IPS DF 4.7 (cell line): ENCODE results near the gene NSD1.
"Not testable (repeated sequence)": the region's sequence is repeated elsewhere in the genome, so short reads cannot be mapped to it uniquely, and the experiment has no call there.

ENCODE experiments used
- DNase-seq: peaks from one replicate; pipeline ENCODE4 v3.0.0-alpha.2; 2013; ENCODE audit warnings: low spot score; ENCODE audit errors: extremely low read depth

NSD1 gene

GRCh38 chr5:177328545-177329231 is 195.1 kb downstream of the NSD1 start:
- DNase-seq, result no peak

GRCh38 chr5:177329883-177330282 is 196.3 kb downstream of the NSD1 start:
- no peak for DNase-seq

- no peak for DNase-seq
Measured at GRCh38 chr5:177330991-177331842, 197.6 kb downstream of the NSD1 start.

DNA sequence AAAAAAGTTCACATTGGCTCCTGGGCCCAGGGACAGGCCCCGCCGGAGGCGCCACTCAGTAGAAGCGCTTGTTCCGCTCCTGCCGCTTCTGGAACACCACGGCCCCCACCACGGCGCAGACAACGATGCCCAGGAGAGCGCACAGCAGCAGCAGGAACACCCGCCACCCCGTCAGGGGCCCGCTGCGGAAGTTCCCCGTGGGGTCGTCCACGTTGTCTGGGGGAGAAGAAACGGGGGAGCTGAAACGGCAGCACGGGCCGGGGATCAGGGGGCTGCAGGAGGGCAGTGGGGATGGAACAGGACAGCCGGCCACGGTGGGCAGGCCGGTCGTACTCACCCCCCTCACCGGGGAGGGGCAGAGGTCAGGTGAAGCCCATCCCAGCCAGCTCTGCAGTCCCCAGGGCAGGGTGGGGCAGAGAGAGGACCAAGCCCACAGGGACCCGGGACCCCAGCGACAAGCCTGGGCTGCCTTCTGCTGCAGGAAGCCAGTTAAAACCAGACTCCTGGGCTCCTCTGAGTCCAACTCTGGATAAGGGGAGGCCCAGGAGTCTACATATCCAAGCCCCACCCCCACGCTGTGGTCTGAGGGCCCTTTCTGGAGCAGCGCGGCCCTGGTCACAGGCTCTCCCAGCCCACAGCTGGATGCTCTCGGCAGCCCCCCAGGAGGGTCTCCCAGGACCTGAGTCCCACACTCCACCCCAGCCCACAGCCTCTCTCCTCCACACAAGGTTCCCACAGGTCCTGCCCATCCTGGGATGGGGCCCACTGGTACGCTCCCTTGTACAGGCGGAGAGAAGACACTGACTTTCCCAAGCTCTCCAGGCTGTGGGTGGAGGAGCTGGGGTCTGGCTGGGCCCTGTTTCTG is 198.7 kb downstream of the NSD1 start:
- no peak for DNase-seq

- DNase-seq, result no peak
Measured at GRCh38 chr5:177332896-177333260, 199.3 kb downstream of the NSD1 start.

GRCh38 chr5:177333420-177334154 is 200.0 kb downstream of the NSD1 start:
- DNase-seq, result no peak

- no peak for DNase-seq
Measured at GRCh38 chr5:177334155-177334551, 200.6 kb downstream of the NSD1 start.

DNA sequence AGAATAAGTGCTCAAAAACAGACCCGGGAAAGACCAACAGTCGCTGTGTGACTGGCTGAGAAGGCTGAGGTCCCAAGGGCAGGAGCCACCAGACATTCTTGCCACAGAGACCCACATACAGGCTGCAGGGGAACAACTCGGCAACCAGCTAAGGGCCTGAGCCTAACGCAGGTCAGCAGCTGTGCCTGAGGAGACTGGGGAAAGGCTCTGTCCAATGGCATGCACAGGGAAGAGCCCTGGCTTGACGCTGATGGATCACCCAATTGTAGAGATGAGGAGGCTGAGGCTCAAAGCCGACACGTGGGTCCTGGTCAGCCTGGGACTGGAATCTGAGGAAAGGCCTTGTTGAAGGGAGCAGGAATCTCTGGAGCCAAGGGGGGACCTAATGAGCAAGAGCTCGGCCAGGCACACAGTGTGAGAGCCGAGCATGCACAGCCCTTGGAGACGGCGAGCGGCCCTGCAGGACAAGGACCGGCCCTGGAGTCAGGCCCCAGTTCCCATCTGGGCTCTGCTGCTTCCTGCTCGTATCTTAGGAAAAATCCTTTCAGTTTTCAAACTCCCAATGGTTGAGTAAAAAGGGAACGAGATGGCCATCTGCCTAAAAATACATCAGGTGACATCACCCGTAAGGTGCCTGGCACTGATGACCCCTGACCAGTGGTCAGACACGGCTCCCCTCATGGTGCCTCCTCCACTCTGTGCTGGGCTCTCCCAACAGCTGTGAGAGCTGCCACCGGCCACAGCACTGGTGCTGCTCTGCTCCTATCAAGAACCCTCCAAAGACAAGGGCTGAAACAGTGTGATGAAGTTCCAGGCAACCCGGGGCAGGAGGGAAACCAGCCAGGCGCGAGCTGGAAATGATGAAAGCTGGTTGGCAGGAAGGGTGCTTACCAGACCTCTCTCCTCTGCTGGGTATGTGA is 201.5 kb downstream of the NSD1 start:
- DNase-seq, result no peak

- DNase-seq, result no peak
Measured at GRCh38 chr5:177335701-177336065, 202.1 kb downstream of the NSD1 start.

DNA sequence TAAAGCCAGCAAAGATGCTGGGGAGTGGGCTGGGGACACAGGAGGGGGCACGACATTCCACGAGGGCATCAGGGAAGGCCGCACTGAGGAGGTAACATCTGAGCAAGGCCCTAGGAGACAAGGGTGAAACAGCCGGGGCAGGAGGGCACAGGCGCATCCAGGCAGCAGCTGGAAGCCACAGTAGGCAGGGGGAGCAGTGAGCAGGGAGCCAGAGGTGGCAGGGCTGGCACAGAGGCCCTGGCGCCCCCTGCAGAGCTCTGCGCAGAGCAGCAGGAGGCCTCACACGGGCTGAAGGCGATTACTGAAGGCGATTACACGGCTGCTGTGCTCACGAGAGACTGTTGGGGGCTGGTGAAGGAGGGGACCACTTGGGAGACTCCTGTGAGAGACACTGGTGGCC is 202.5 kb downstream of the NSD1 start:
- DNase-seq, result no peak

GRCh38 chr5:177336603-177337494 is 203.3 kb downstream of the NSD1 start:
- no peak for DNase-seq

- no peak for DNase-seq
Measured at GRCh38 chr5:177338251-177339106, 204.9 kb downstream of the NSD1 start.

- DNase-seq, result no peak
Measured at GRCh38 chr5:177339107-177339638, 205.6 kb downstream of the NSD1 start.

DNA sequence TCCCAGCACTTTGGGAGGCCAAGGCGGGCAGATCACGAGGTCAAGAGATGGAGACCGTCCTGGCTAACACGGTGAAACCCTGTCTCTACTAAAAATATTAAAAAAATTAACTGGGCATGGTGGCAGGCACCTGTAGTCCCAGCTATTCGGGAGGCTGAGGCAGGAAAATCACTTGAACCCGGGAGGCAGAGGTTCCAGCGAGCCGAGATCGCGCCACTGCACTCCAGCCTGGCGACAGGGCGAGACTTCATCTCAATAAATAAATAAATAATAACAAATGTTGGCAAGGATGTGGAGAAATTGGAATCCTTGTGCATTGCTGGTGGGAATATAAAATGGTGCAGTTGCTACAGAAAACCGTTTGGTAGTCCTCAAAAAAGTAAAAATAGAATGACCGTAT is 209.4 kb downstream of the NSD1 start:
- not testable (repeated sequence) for DNase-seq

- no peak for DNase-seq
Measured at GRCh38 chr5:177343777-177344176, 210.2 kb downstream of the NSD1 start.

DNA sequence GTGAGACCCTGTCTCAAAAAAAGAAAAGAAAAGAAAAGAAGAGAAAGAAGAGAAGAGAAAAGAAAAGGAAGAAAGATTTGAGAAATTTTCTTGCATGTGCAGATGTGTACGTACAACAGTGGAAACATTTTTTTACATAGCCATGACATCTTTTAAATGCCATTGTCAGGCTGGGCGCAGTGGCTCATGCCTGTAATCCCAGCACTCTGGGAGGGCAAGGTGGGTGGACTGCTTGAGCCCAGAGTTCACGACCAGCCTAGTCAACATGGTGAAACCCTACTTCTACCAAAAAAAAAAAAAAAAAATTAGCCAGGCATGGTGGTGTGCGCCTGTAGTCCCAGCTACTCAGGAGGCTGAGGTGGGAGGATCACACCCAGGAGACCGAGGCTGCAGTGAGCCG is 211.3 kb downstream of the NSD1 start:
- no peak for DNase-seq

- no peak for DNase-seq
Measured at GRCh38 chr5:177346820-177347219, 213.2 kb downstream of the NSD1 start.

DNA sequence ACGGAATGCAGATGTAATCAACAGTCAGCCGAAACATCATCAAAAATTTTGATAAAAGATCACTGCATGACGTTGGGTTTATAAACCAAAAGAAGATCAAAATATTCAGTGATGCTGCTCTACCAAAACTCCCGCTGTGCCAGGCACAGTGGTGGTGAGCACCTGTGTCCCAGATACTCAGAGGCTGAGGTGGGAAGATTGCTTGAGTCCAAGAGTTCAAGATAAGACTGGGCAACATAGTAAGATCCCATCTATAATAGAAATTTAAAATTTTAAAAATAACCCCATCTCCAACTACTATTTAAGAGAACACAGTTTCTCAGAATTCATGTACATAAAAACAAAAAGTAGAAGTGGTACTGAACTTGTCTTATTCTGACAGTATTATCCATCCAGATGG is 214.1 kb downstream of the NSD1 start:
- no peak for DNase-seq
